Epidermal melanocyte (primary cell): ENCODE data around the gene KDELR3.
"Not testable (repeated sequence)": the region's sequence is repeated elsewhere in the genome, so short reads cannot be mapped to it uniquely, and the experiment has no call there.

Experiments used
- DNase-seq: peaks from one replicate; pipeline ENCODE4 v3.0.0; 2011; ENCODE audit warnings: low spot score; ENCODE audit not compliant: insufficient read length

KDELR3 gene

GRCh38 chr22:38456272-38456835 is 11.5 kb upstream of the KDELR3 start:
- DNase-seq: no peak

- no peak for DNase-seq
These were observed 10.8 kb upstream of the KDELR3 start for GRCh38 chr22:38456841-38457699.

GRCh38 chr22:38460426-38460840 is 7.5 kb upstream of the KDELR3 start:
- no peak for DNase-seq

GRCh38 chr22:38461057-38461413 is 6.9 kb upstream of the KDELR3 start:
- DNase-seq: no peak

GRCh38 chr22:38461414-38462081 is 6.3 kb upstream of the KDELR3 start:
- DNase-seq: peak; percentile 76

- no peak for DNase-seq
These were observed 4.7 kb upstream of the KDELR3 start for GRCh38 chr22:38462960-38463784.

GRCh38 chr22:38464992-38465672 is 2.8 kb upstream of the KDELR3 start:
- DNase-seq: no peak

- DNase-seq: no peak
These were observed 2.0 kb upstream of the KDELR3 start for GRCh38 chr22:38465673-38466490.

GRCh38 chr22:38467438-38467903 is 425 bp upstream of the KDELR3 start:
- DNase-seq: no peak

GRCh38 chr22:38468443-38469305 is 778 bp downstream of the KDELR3 start:
- no peak for DNase-seq

GRCh38 chr22:38469306-38469781 is 1.4 kb downstream of the KDELR3 start:
- DNase-seq: no peak

GRCh38 chr22:38470179-38470578 is 2.3 kb downstream of the KDELR3 start:
- DNase-seq: not testable (repeated sequence)

- no peak for DNase-seq
These were observed 3.3 kb downstream of the KDELR3 start for GRCh38 chr22:38471237-38471636.

- DNase-seq: no peak
These were observed 6.2 kb downstream of the KDELR3 start for GRCh38 chr22:38474003-38474607.

GRCh38 chr22:38477585-38477984 is 9.7 kb downstream of the KDELR3 start:
- no peak for DNase-seq

- no peak for DNase-seq
These were observed 11.4 kb downstream of the KDELR3 start for GRCh38 chr22:38479096-38479837.

GRCh38 chr22:38481162-38481870 is 13.4 kb downstream of the KDELR3 start:
- no peak for DNase-seq
